ENCODE results near the gene RENBP.
"Not testable (repeated sequence)": the region's sequence is repeated elsewhere in the genome, so short reads cannot be mapped to it uniquely, and the experiment has no call there.

The RENBP gene

DNA sequence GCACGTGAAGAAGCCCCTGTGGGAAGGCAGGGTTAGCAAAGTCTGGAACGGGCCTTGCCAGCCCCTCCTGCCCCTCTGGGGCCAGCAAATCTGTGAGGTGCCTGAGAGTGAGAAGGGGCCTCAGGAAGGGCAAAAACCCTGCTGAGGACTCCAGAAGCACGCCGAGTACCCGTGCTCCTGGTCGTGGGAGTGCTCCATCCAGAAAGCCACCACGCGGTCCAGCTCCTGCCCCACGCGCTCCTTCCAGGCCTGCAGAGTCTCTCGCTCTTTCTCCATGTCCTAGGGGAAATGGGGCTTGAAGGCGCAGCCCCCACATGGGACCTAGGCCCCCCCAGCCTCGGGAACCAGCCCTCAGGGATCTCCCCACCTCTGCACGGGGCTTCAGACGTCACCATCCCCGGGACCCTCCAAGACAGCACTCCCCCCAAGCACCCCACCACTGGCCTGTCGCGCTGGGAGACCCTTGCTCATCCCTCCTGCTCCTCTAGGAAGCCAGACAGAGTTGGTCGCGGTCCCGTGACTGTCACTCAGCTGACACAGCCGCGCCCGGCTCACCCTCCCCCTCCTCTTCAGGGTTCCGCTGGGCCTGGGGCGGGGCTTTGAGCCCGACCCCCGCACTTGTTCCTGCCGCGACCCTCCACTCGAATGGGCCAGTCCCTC is at the start of gene RENBP:
Gene RENBP (minus strand): TSS at position 504 of the 660 bp plus-strand sequence. CDS start 33 bp downstream, at position 471.
- DNase-seq, result no peak

DNA sequence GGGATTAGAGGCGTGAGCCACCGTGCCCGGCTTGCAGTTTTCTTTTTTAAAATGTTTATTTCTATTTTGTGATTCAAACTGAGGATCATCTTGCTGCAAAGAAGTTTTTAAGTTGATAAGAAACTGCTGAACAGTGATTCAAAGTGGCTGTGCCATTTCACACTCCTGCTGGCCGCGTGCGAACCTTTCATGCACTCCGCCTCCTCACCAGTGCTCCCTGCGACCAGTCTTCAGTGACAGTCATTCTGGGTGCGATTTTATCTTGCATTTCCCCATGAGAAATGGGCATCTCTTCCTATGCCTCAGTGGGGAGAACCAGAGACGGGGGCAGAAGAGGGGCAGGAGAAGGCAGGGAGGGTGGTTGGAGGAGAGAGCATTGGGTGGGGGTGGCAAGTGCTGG is 49.5 kb upstream of the RENBP start:
- no peak for DNase-seq

DNA sequence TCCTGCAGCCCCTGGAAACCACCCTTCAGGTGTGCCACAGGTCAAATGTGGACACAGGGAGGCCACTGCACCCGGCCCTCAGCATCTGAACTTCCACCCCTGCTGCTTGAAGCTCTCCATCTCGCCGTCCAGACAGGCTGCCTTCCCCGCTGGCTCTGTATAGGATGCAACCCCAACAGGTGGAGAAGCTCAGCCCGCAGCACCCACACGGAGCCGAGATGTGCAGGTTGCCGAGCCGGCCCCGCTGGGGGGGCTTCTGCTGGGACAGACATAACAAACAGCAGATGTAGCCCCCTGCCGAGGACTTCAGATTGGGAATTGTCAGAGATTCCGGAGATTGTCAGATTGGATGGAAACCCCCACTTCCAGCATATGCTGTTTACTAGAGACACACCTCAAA is 48.6 kb upstream of the RENBP start:
- peak; percentile 50 for DNase-seq

DNA sequence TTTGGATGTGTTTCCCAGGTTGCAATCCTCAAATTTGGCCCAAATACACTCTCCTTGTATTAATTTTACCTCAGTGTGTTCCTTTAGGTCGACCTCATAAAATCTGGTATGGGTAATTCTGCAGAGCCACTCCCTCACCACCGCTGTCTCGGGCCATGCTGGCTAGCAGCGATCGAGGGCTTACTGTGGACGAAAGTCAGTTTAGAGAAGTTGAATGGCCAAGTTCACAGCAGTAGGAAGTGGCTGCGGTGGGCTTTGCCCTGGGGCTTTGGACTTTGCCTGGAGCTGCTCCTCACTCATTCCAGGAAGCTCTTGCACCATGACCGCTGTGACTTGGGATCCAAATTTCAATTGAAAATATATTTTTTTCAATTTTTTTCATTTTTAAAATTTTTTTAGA is 47.7 kb upstream of the RENBP start:
- DNase-seq, result no peak

DNA sequence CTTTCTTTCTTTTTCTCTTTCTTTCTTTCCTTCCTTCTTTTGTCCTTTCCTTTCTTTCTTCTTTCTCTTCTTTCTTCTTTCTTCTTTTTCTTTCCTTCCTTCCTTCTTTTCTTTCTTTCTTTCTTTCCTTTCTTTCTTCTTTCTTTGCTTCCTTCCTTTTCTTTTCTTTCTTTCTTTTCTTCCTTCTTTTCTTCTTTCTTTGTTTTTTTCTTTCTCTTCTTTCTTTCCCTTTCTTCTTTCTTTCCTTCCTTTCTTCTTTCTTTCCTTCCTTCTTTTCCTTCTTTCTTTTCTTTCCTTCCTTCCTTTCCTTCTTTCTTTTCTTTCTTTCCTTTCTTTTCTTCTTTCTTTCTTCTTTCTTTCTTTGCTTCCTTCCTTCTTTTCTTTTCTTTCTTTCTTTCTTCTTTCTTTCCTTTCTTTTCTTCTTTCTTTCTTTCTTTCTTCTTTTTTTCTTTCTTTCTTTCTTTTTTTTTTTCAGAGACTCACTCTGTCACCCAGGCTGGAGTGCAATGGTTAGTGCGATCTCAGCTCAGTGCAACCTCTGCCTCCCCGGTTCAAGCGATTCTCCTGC is 46.7 kb upstream of the RENBP start:
- DNase-seq, result no peak

DNA sequence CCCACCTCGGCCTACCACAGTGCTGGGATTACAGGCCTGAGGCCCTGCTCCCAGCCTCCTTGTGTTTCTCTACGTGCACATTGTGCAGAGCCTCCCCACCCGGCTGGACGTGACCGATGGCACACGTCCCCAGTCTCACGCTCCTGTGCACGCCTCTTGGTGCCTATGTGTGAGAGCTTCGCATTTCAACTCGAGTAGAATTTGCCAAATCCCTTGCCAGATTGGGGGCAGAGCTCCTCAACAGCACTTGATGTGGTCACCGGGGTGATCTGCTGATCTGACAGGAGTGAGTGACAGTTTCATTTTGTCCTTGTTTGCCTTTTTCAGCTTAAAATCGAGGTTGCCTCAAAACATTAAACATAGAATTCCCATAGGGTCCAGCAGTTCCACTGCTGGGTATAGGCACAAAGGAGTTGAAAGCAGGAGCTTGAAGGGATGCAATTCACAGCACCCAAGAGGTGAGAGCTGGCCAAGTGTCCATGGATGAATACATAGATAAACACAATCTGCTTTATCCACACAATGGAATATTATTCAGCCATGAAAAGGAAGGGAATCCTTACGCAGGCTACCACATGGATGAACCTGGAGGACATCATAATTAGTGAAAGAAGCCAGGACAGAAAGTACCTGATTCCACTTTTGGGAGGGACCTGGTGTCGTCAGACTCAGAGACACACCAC is 45.7 kb upstream of the RENBP start:
- no peak for DNase-seq

DNA sequence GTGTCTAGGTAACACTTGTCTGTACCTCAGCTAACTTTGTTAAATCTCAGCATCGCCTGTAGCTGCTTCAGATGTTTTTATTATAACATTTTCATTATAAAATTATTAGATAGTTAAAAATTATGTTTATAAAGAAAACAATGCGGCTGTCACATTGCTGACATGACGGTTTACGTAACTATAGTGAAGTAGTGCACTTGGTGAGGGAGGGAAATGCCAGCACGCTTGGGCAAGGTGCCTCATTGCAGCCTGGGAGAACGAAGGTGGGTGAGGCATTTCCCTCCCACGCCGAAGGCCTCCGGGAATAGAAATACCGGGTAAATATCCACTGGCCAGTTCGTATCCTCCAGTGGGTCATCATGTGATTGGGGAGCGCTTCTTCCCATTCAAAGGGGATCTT is 44.0 kb upstream of the RENBP start:
- DNase-seq, result no peak

DNA sequence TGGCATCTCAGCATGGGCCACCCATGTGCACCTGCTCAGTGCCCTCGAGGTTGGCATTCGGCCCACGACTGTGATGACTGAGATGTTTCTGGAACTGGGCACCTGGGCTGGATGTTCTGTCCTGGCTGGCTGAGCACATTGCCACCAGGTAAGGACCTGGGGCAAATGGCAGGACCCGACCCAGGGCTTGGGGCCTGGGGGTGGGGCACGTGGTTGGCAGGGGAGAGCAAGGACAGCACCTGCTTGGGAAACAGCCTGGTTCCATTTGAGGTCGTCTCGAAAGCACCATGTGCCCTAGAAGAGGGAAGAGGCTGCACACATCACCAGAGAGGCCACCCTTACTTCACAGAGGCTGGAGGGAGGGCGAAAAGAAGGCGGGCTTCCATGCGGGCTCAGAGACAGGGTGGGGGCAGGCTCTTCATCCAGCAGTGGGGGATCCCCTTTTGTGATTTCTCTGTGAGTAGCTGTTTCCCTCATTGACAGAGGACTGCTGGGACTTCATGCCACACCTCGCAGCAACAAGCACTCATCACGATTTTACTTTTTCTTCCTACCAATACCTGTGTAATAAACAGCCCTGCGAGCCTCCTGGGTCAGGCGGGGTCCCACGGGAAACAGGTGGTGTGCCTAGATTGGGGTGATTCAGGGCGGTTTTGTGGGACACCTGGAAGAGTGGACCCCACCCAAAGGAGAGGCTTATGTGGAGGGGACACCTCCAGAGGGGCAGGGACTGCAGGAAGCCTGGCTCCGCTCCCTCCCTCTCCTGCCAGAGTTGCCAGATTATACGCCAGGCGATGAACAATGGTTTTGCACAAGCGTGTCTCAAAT is 40.1 kb upstream of the RENBP start:
- no peak for DNase-seq

DNA sequence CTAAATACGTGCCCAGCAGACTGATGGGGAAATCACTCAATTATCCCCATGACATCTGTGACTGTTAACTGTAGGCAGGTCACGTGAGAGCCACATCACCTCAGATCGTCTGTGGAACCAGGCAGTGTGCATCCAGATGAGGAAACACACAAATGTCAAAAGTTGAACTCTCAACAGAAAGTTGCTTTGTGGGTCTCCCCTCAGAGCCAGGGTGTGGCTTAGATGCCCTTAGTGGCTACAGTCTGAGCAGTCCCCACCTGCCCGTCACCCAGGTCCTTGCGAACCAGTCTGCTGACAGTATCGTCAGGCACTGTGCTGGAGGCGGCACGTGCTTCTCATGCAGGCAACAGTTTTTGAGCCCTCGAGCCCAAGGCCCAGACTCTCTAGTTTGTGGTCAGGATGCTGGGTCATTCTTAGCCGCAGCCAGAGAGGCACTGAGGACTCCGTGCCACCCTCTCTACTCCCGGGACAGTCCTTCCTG is 38.9 kb upstream of the RENBP start:
- DNase-seq, result no peak

DNA sequence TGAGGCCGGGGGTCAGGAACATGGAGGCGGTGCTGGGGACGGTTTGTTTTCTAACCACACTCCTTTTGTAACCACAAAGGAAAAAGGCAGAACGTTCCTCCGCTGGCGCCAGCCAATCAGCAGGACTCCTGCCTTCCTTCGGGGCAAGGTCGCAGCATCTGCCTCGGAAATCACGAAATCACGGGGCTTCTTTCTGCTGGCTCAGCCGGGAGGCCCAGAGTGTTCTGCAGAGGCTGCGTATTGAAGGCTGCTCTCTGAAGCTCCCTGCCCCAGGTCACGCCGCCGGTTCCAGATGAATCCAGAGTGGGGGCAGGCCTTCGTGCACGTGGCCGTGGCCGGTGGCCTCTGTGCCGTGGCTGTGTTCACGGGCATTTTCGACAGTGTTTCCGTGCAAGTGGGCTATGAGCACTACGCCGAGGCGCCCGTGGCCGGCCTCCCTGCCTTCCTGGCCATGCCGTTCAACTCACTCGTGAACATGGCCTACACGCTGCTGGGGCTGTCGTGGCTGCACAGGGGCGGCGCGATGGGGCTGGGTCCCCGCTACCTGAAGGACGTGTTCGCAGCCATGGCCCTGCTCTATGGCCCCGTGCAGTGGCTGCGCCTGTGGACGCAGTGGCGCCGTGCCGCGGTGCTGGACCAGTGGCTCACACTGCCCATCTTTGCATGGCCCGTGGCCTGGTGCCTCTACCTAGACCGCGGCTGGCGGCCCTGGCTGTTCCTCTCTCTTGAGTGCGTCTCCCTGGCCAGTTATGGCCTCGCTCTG is 37.5 kb upstream of the RENBP start:
- DNase-seq, result no peak

DNA sequence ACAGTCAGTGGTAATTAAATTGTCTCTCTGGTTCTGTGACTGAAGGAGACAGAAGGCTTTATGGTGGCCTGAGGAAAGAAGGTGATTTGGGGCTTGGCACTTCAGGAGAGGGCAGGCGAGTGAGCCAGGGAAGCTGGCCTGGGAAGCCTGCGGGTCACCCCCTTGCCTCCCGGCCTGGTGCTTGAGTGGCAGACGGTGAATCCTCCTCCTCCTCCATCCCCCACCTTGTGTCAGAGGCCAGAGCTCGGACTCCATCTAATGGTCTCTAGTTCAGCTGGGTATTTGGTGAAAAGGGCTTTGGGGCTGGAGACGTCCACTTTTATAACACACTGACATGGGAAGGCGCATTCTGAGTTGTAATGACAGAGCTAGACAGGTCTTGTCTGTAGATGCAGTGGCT is 36.8 kb upstream of the RENBP start:
- no peak for DNase-seq

DNA sequence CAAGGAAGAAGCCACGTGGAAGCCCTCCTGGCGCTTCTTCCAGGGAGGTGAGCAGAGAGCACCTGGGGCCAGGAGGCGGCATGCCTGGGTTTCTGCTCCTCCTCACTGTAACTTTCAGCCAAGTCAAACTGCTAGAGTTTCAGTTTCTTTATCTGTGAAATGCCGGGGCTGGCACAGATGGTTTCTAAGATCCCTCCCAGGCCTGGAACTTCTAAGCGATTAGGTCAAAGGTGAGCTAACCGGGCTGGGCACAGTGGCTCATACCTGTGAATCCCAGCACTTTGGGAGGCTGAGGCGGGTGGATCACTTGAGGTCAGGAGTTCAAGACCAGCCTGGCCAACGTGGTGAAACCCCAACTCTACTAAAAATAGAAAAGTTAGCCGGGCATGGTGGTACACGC is 36.0 kb upstream of the RENBP start:
- DNase-seq, result not testable (repeated sequence)

DNA sequence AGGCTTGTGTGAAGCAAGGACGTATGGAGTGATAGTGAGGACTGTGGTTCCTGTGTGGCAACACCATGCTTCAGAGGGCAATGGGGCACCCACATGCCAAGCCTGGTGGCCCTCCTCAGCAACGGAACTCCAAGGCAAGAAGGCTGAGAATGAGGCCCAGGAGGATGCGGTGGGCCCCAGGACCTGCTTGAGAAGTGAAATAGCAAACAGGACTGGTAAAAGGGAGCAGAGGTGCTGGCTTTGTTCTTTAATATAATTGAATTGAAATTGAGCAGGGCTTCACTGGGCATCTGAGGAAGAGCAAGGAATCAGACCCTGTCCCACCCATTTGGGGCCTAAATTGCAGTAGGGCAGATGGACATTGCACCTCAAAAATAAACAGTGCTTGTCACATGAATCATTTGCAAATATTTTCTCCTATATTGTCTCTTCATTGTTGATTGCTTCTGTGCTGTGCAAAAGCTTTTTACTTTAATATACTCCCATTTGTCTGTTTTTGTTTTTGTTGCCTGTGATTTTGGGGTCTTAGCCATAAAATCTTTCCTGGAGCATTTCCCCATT is 30.4 kb upstream of the RENBP start:
- DNase-seq, result no peak

DNA sequence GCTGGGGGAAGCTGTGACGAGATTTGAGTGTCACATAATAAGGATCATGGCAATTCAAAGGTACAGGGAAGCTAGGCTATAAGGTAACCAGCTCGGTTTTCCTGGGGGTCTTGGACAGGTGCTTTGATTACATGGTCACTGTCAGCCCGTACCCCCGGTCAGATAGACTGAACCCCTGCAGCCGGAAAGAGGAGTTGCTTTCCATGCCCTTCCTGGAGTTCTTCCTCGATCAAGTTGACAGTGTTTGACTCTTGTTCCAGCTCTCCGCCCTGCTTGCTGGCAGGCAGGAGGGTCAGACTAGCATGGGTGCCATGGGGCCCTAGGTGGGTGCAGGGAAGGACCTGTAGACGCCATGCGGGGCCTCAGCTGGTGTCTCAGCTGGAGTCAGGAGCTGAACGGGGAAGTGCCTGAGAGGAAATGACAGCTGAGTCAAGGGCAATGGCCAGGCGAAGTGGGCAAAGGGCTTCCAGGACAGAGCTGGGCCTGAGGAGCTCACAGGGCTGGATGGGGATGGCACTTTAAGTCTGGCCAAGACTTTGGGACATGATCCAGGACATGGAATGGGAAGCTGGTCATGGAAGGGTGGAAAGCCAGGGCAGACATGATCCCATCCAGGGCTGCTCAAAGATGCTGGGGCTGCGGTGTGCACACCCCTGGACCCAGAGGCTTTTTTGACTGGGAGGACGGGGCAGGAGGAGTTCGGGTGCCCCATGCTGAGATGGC is 29.7 kb upstream of the RENBP start:
- no peak for DNase-seq

DNA sequence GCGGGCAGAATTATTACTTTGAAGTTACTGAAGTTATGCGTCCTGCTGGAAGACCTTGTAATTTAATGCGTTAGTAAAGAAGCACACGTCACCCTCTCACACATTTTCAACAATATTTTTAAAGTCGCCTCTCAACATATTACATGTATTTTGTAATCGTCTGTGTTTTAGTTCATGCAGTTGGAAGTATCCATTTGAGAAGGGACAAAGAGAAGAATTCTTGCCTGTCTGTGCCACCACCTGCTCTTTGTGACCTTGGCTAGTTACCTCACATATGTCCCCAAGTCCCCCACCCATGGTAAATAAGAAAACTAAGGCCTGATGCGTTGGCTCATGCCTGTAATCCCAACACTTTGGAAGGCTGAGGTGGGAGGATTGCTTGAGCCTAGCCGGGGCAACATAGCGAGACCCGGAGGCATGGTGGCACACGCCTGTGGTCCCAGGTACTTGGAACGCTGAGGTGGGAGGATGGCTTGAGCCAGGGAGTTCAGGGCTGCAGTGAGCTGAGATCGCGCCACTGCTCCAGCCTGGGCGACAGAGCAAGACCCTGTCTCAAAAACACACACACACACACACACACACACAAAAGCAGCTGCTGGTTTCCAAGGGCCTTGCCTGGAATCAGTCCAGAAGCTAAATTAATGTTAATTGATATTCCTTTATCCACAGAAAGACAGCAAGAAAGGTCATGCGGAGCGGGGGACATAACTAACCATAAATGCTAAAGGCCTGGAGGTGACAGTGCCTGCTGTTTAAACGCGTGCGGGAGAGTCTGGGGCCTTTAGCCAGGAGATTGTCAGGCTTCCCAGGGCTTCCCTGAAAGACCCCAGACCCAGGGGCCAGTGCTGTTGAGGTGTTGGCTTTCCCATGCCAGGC is 28.9 kb upstream of the RENBP start:
- DNase-seq, result no peak

DNA sequence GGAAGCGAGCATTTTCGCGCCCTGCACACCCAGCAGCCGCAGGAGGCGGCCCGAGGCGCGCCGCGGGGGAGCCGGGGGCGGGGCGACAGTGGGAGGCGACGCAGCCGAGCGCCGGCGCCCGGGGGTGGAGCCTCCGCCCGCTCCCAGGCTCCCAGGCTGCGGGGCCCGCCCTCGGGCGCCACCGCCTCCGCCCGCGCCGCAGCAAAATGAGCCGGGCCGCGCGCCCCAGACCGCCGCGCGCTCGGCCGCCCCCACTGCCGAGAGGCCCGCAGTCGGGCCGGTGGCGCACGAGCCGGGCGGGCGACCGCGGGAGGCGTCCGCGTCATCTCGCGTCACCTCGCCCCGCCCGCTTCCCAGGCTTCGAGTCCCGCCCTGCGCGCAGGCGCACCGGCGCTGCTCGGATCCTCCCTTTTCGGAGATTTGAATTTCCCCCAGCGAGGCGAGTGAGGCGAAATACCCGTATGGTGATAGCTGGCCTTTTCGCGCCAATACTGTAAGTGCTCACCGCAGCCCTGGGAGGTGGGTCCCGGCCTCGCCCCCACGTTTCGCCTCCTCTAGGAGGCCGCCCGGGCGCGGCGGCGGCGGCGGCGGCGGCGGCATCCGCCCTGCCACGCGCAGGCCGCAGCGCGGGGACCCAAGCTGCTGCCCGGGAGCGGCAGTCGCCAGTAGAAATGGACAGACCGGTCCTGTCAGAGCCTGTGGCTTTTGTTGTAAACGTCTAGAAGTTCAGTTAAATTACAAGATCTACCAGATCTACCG is 28.1 kb upstream of the RENBP start, which contains the start of gene TMEM187:
Gene TMEM187 (plus strand): TSS at position 387 of the 759 bp plus-strand sequence. CDS start 9,309 bp downstream, outside the sequence.
- peak; percentile 62 for DNase-seq

DNA sequence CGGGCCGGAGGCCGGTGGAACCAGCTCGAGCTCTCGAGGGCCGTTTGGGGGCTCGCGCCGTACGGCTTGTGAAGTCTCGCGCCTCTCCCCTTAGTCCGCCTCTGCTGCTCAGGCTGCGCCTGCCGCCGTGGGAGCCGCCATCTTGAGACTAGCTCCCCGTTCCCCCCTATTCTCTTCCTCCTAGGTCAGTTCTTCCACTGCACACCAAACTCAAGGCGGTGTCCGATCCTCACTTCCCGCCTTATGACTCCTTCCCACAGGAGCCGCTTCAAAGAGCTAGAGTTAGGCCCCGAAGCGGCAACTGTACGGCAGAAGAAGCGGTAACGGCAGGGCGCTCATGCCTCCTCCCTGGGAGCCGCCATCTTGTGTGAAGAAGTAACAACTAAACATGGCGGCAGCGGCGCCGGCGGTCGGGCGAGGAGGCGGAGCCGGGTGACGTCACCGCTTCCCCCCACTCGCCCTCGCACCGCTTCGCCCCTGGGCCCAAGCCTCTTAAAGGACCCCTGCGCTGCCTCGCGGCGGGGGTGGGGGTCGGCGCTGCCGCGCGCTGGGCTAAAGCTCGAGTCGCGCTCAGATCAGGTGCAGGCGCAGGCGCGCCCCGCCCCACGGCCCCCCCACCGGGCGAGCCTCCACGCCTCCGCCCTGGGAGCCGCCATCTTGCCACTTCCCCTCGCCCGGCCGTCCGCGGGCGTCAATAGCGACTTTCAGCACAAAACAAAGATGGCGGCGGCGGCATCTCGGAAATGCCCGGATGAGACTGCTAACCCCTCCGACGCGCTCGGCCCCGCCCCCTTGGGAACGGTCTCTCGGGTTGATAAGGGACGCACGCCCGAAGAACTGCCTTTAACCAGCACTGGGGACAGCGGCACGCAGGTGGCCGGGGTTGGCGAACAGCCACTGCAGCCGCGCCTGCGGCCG is 27.3 kb upstream of the RENBP start, which contains the start of gene HCFC1:
Gene HCFC1 (minus strand): TSS at position 369 of the 918 bp plus-strand sequence. CDS start 978 bp downstream, outside the sequence.
- peak; percentile 87 for DNase-seq

DNA sequence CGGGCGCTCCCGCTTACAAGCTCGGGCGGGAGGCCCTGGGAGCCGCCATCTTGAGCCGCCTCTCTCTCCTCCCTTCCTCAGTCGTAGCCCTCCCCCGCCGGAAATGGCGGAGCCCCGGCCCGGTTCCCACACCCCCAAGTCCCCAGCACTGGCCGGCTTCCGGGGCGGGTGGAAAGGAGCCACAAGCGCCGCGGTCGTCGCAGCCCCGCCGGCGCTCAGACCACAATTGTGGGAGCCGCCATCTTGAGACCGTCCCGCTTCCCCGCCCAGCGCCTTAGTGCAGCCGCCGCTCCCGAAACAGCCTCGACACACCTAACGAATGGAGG is 26.6 kb upstream of the RENBP start:
- peak; percentile 31 for DNase-seq
